ENCODE results near the gene CFAP43. TPM values are rescaled to one million over a fixed set of nuclear protein-coding genes. Genes with fewer than 3 reads are reported as not detected.

The CFAP43 gene
- total RNA-seq, 1 experiment from 2014 or later, result 0.42 TPM

- peaks cover 29% of the 10 kb centered on the region for H3K4me1 Mint-ChIP-seq
- no peaks in the 10 kb centered on the region; the same call in 1 of the 2 replicates for H3K36me3 Mint-ChIP-seq
- DNase-seq (ENCODE audit: low spot score) (no peak), ATAC-seq (no peak)
- peak overlapping the region; percentile 39; the same call in 1 of the 2 replicates for H3K27ac Mint-ChIP-seq
- H3K4me3 Mint-ChIP-seq, result peak overlapping the region; percentile 92
- POLR2A ChIA-PET, result no interaction called here
- no peaks in the 10 kb centered on the region for H3K9me3 Mint-ChIP-seq
- CTCF ChIA-PET, result interaction anchor here (1.5 to 2.7 kb wide), 2 partner anchors 61 to 172 kb away, joined by 4 to 35 read pairs; no protein-coding TSS in a partner anchor
- TF ChIP-seq STAT6 (CRISPR knock-in tag; conservative IDR thresholded peaks at IDR 0.05; ENCODE audit: low read depth) (no peak), JAZF1 (CRISPR knock-in tag; IDR thresholded peaks at IDR 0.05) (no peak)
- H3K27me3 Mint-ChIP-seq (ENCODE audit: low read depth), result no peaks in the 10 kb centered on the region
These were observed 112.2 kb downstream of the CFAP43 start for GRCh38 chr10:104119996-104120395.

GRCh38 chr10:104117839-104118323 is 114.3 kb downstream of the CFAP43 start:
- H3K27me3 Mint-ChIP-seq (ENCODE audit: low read depth), result no peaks in the 10 kb centered on the region
- no peak for DNase-seq (ENCODE audit: low spot score)
- H3K4me1 Mint-ChIP-seq, result peaks cover 19% of the 10 kb centered on the region
- H3K36me3 Mint-ChIP-seq, result no peaks in the 10 kb centered on the region
- H3K27ac Mint-ChIP-seq, result no peak overlapping the region
- TF ChIP-seq FOXP1 (CRISPR knock-in tag; IDR thresholded peaks at IDR 0.05; ENCODE audit: borderline replicate concordance), result no peak
- TF ChIP-seq, protein P1, sequence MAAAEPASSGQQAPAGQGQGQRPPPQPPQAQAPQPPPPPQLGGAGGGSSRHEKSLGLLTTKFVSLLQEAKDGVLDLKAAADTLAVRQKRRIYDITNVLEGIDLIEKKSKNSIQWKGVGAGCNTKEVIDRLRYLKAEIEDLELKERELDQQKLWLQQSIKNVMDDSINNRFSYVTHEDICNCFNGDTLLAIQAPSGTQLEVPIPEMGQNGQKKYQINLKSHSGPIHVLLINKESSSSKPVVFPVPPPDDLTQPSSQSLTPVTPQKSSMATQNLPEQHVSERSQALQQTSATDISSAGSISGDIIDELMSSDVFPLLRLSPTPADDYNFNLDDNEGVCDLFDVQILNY (CRISPR knock-in tag; IDR thresholded peaks at IDR 0.05), result no peak
- TF ChIP-seq ZNF317 (CRISPR knock-in tag; IDR thresholded peaks at IDR 0.05; ENCODE audit: borderline replicate concordance, low read depth), result no peak
- no peak for TF ChIP-seq JUN (CRISPR knock-in tag; IDR thresholded peaks at IDR 0.05)
- no peak for TF ChIP-seq RELA (CRISPR knock-in tag; IDR thresholded peaks at IDR 0.05; ENCODE audit: borderline replicate concordance)
- TF ChIP-seq, protein P2, sequence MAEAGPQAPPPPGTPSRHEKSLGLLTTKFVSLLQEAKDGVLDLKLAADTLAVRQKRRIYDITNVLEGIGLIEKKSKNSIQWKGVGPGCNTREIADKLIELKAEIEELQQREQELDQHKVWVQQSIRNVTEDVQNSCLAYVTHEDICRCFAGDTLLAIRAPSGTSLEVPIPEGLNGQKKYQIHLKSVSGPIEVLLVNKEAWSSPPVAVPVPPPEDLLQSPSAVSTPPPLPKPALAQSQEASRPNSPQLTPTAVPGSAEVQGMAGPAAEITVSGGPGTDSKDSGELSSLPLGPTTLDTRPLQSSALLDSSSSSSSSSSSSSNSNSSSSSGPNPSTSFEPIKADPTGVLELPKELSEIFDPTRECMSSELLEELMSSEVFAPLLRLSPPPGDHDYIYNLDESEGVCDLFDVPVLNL (CRISPR knock-in tag; IDR thresholded peaks at IDR 0.05; ENCODE audit: borderline replicate concordance, low read depth), result no peak
- TF ChIP-seq, protein P3, sequence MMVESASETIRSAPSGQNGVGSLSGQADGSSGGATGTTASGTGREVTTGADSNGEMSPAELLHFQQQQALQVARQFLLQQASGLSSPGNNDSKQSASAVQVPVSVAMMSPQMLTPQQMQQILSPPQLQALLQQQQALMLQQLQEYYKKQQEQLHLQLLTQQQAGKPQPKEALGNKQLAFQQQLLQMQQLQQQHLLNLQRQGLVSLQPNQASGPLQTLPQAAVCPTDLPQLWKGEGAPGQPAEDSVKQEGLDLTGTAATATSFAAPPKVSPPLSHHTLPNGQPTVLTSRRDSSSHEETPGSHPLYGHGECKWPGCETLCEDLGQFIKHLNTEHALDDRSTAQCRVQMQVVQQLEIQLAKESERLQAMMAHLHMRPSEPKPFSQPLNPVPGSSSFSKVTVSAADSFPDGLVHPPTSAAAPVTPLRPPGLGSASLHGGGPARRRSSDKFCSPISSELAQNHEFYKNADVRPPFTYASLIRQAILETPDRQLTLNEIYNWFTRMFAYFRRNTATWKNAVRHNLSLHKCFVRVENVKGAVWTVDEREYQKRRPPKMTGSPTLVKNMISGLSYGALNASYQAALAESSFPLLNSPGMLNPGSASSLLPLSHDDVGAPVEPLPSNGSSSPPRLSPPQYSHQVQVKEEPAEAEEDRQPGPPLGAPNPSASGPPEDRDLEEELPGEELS (CRISPR knock-in tag; IDR thresholded peaks at IDR 0.05), result no peak
- no peak for TF ChIP-seq ELF4 (CRISPR knock-in tag; IDR thresholded peaks at IDR 0.05; ENCODE audit: low read depth)
- TF ChIP-seq GTF2I (CRISPR knock-in tag; conservative IDR thresholded peaks at IDR 0.05), result no peak
- no peak for TF ChIP-seq CREM (CRISPR knock-in tag; IDR thresholded peaks at IDR 0.05)
- no peak for TF ChIP-seq JAZF1 (CRISPR knock-in tag; IDR thresholded peaks at IDR 0.05)
- TF ChIP-seq FOXK1 (CRISPR knock-in tag; IDR thresholded peaks at IDR 0.05), result no peak
- TF ChIP-seq HMGA2 (CRISPR knock-in tag; IDR thresholded peaks at IDR 0.05), result no peak
- TF ChIP-seq MYBL2 (CRISPR knock-in tag; IDR thresholded peaks at IDR 0.05), result no peak
- TF ChIP-seq, protein P4, sequence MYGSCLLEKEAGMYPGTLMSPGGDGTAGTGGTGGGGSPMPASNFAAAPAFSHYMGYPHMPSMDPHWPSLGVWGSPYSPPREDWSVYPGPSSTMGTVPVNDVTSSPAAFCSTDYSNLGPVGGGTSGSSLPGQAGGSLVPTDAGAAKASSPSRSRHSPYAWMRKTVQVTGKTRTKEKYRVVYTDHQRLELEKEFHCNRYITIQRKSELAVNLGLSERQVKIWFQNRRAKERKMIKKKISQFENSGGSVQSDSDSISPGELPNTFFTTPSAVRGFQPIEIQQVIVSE (CRISPR knock-in tag; IDR thresholded peaks at IDR 0.05; ENCODE audit: borderline replicate concordance), result no peak
- TF ChIP-seq NFYB (CRISPR knock-in tag; conservative IDR thresholded peaks at IDR 0.05; ENCODE audit: low read depth), result no peak
- no peak for TF ChIP-seq ZNF532 (CRISPR knock-in tag; IDR thresholded peaks at IDR 0.05; ENCODE audit: borderline replicate concordance)
- TF ChIP-seq SMAD3 (CRISPR knock-in tag; IDR thresholded peaks at IDR 0.05; ENCODE audit: borderline replicate concordance), result no peak
- CTCF ChIA-PET, result no interaction called here
- H3K4me3 Mint-ChIP-seq, result no peak overlapping the region
- POLR2A ChIA-PET, result no interaction called here
- no peak for ATAC-seq
- no peaks in the 10 kb centered on the region for H3K9me3 Mint-ChIP-seq

Data from WTC11 (cell line).